Ectodermal cell (in vitro differentiated cells): ENCODE data around the gene ETNK2.

Experiments
- H3K27ac ChIP-seq: 2 replicates; pipeline ENCODE4 v1.7.0; 2013; ENCODE audit warnings: mild to moderate bottlenecking, low read depth, low read length; ENCODE audit not compliant: insufficient read depth, poor library complexity, severe bottlenecking
- H3K27me3 ChIP-seq: 2 replicates; pipeline ENCODE4 v1.7.0; 2013; ENCODE audit warnings: mild to moderate bottlenecking, low read length; ENCODE audit not compliant: insufficient read depth, control insufficient read depth, poor library complexity, severe bottlenecking
- H3K36me3 ChIP-seq: one replicate; pipeline ENCODE4 v1.7.0; 2013; ENCODE audit warnings: low read length; ENCODE audit not compliant: control insufficient read depth, insufficient read depth
- H3K4me1 ChIP-seq: one replicate; pipeline ENCODE4 v1.7.0; 2013; ENCODE audit warnings: low read length; ENCODE audit not compliant: control insufficient read depth, insufficient read depth
- H3K4me3 ChIP-seq: 2 replicates; pipeline ENCODE4 v1.7.0; 2013; ENCODE audit warnings: low read depth, low read length, control low read depth; ENCODE audit not compliant: insufficient read depth
- H3K9me3 ChIP-seq: 2 replicates; pipeline ENCODE4 v1.7.0; 2013; ENCODE audit warnings: mild to moderate bottlenecking, low read length, moderate library complexity; ENCODE audit not compliant: control insufficient read depth
- WGBS, 2 experiments: methylation state at CpG; one replicate each; pipeline ENCODE4 v1.1.7; 2013; ENCODE audit warnings: missing lambda C conversion rate in 2 of 2; 5-methylcytosine and 5-hydroxymethylcytosine counted together

Gene ETNK2

GRCh38 chr1:204176049-204176448 lies 24.2 kb upstream of the ETNK2 start:
- H3K27ac ChIP-seq, result no peak overlapping the region
- H3K36me3 ChIP-seq, result no peaks in the 10 kb centered on the region
- WGBS, 2 experiments, result 86 to 89% methylated on average over 3 to 5 of the region's 5 CpGs
- no peak overlapping the region for H3K4me3 ChIP-seq
- no peaks in the 10 kb centered on the region for H3K4me1 ChIP-seq
- H3K9me3 ChIP-seq, result no peaks in the 10 kb centered on the region
- peaks cover 3% of the 10 kb centered on the region for H3K27me3 ChIP-seq

DNA sequence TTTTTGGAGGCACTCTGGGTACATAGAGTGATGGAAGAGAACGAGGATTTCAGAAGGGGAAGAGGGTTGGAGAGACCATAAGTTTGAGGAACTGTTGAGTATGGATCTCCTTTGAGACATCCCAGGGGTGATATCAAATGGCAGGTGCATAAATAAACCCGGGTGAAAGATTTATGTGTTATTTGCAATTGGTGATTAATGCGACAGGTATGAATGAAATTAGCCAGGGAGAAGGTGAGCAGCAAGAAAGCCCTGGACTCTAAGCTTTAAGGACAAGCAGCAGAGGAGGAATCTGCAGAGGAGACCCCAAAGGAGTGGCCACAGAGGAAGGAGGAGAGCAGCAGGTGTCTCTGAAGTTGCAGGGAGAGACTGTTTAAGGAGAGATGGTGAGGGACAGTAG lies 23.1 kb upstream of the ETNK2 start:
- Histone ChIP-seq H3K4me1 (no peaks in the 10 kb centered on the region), H3K27ac (no peak overlapping the region), H3K4me3 (no peak overlapping the region), H3K9me3 (no peaks in the 10 kb centered on the region), H3K27me3 (peaks cover 3% of the 10 kb centered on the region), H3K36me3 (no peaks in the 10 kb centered on the region)
- WGBS, 2 experiments, result 86 to 90% methylated on average over 3 of the region's 3 CpGs

DNA sequence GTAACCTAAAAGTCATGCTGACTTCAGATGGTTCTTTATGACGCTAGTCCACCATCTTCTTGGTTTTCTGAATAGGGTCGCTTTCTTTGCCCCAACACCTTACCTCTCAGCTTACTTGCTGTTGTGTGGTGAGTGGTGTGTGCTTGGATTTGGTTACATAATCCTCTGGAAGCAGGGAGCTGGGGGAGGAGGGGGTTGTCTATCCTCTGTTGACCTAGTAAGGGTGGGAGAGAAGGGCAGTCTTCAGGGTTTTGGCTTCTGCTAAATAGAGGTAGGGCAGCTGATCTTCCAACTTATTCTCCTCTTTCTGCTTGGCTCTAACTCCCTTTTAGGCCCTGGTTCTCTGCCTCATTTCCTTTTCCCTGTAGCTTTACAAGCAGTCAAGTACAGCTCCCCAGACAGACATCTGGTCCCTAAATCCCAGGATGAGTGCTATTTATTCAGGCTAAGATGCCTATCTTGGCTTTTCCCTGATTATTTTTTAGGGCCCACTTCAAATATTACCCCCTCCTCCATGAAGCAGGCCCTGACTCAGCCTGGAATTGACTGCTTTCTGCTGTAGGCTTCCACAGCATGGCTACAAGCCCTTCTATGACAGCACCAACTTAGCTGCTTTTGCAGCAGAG lies 20.7 kb upstream of the ETNK2 start:
- H3K27me3 ChIP-seq, result no peaks in the 10 kb centered on the region
- H3K27ac ChIP-seq, result no peak overlapping the region
- no peaks in the 10 kb centered on the region for H3K4me1 ChIP-seq
- H3K9me3 ChIP-seq, result no peaks in the 10 kb centered on the region
- 94 to 100% methylated on average over 1 to 2 of the region's 2 CpGs for WGBS, 2 experiments
- H3K36me3 ChIP-seq, result no peaks in the 10 kb centered on the region
- H3K4me3 ChIP-seq, result no peak overlapping the region

- H3K27me3 ChIP-seq, result no peaks in the 10 kb centered on the region
- no peaks in the 10 kb centered on the region for H3K4me1 ChIP-seq
- no peaks in the 10 kb centered on the region for H3K36me3 ChIP-seq
- H3K9me3 ChIP-seq, result no peaks in the 10 kb centered on the region
- 86 to 91% methylated on average over 4 of the region's 4 CpGs for WGBS, 2 experiments
- no peak overlapping the region for H3K4me3 ChIP-seq
- H3K27ac ChIP-seq, result no peak overlapping the region
Measured at GRCh38 chr1:204171751-204172178, 19.9 kb upstream of the ETNK2 start.

DNA sequence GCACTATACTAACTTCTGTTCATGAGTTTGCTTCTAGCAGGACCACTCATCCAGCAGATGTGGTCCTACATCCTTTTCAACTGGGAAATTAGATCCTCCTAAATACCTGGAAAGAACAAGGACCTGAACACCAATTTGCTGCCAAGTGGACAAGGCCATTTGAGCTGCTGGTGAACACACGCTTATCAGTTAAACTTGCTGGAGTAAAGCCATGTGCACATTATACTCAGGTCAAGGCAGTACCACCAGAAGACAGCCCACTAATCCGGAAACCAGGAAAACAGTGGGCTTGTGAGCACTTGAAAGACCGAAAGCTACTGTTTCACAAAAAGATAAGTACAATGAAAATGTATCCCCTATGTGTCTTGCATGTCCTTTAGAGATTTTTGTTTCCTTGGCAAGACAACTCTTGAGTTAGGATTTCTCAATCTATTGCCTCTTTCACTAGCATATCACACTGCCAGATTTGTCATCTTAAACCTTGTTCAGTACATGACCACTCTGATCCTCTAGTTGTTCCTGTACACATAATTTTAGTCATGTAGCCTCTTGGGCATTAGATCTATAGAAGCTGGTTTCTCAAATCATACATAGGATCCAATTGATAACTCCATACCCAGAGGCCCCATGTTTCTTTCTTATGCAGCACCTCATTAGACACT lies 18.8 kb upstream of the ETNK2 start:
- WGBS, 2 experiments, result 84 to 90% methylated on average over 3 of the region's 3 CpGs
- Histone ChIP-seq H3K4me3 (no peak overlapping the region), H3K9me3 (no peaks in the 10 kb centered on the region), H3K27me3 (no peaks in the 10 kb centered on the region), H3K36me3 (no peaks in the 10 kb centered on the region), H3K27ac (no peak overlapping the region), H3K4me1 (no peaks in the 10 kb centered on the region)

- no peaks in the 10 kb centered on the region for H3K27me3 ChIP-seq
- H3K36me3 ChIP-seq, result no peaks in the 10 kb centered on the region
- H3K4me3 ChIP-seq, result no peak overlapping the region
- no peaks in the 10 kb centered on the region for H3K4me1 ChIP-seq
- no peak overlapping the region for H3K27ac ChIP-seq
- WGBS, 2 experiments, result 79 to 95% methylated on average over 4 of the region's 4 CpGs
- no peaks in the 10 kb centered on the region for H3K9me3 ChIP-seq
Measured at GRCh38 chr1:204169858-204170257, 18.0 kb upstream of the ETNK2 start.

DNA sequence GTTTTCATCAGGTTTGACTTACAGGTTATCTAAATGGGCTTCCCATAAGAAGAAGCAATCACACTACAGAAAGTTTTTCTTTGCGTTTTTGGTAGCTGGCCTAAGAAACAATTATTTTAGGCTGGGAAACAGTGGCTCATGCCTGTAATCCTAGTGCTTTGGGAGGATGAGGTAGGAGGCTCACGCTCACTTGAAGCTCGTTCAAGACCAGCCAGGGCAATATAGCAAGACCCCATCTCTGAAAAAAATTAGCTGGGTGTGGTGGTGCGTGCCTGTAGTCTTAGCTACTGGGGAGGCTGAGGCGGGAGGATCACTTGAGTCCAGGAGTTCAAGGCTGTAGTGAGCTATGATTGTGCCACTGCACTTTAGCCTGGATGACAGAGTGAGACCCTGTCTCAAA lies 15.9 kb upstream of the ETNK2 start:
- Histone ChIP-seq H3K9me3 (no peaks in the 10 kb centered on the region), H3K36me3 (no peaks in the 10 kb centered on the region), H3K27ac (no peak overlapping the region), H3K4me1 (no peaks in the 10 kb centered on the region), H3K27me3 (no peaks in the 10 kb centered on the region), H3K4me3 (no peak overlapping the region)
- WGBS, 2 experiments, result 91% methylated on average over 5 of the region's 5 CpGs

DNA sequence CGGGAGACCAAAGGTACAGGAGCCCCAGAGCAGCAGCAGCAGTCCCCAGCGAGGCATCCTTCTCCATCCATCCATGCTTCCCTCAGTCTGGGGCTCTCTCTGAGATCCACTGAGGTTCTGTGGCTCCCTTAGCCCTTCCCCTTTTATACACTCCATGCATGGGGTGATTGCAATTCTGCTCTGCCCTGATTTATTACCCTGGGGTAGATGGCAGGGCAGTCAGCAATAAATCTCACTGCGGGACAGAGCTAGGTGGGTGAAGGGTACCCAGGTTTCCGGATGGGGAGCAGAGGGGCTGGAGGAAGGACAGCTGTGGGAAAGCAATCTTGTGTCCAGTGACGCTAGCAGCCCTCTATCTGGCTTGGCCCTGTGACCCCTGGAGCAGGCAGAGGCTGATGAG lies 14.4 kb upstream of the ETNK2 start, which contains the start of gene REN:
Gene REN (minus strand): TSS at position 119 of the 400 bp plus-strand sequence. CDS start 44 bp downstream, at position 75.
- H3K27me3 ChIP-seq, result no peaks in the 10 kb centered on the region
- no peak within 1 kb of the TSS for H3K27ac ChIP-seq
- no peak within 1 kb of the TSS for H3K4me3 ChIP-seq
- H3K36me3 ChIP-seq, result no peaks in the 10 kb centered on the region
- no peaks in the 10 kb centered on the region for H3K4me1 ChIP-seq
- WGBS, 2 experiments, result 88 to 92% methylated on average over 5 of the region's 5 CpGs
- no peaks in the 10 kb centered on the region for H3K9me3 ChIP-seq

DNA sequence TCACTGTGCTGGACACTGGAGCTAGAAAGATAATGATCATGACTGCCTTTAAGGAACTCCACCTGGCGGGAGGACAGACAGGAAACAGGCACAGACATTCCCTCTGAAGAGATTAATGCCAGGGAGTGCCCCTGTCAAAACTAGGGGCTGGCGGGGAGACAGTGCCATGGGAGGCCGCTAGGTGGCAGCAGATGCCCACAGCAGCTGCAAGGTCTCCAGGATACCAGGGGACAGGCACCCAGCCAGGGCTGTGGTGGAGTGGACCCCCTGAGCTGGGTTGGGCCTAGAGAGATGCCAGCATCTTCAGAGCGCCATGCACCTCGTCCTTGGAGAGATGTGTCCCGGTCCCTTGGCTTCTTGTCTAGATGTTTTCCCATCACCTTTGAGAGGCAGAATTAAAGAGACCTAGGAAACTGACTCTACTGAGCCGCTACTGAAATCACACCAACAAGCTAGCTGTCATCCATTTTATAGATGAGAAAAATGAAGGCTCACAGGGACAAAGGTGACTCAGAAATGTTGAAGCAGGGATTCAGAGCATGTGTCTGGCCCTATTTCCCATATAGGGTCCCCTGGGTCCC lies 10.7 kb upstream of the ETNK2 start:
- H3K36me3 ChIP-seq, result no peaks in the 10 kb centered on the region
- H3K4me3 ChIP-seq, result no peak overlapping the region
- H3K4me1 ChIP-seq, result no peaks in the 10 kb centered on the region
- no peaks in the 10 kb centered on the region for H3K27me3 ChIP-seq
- H3K27ac ChIP-seq, result no peak overlapping the region
- 19 to 22% methylated on average over 7 of the region's 7 CpGs for WGBS, 2 experiments
- no peaks in the 10 kb centered on the region for H3K9me3 ChIP-seq

DNA sequence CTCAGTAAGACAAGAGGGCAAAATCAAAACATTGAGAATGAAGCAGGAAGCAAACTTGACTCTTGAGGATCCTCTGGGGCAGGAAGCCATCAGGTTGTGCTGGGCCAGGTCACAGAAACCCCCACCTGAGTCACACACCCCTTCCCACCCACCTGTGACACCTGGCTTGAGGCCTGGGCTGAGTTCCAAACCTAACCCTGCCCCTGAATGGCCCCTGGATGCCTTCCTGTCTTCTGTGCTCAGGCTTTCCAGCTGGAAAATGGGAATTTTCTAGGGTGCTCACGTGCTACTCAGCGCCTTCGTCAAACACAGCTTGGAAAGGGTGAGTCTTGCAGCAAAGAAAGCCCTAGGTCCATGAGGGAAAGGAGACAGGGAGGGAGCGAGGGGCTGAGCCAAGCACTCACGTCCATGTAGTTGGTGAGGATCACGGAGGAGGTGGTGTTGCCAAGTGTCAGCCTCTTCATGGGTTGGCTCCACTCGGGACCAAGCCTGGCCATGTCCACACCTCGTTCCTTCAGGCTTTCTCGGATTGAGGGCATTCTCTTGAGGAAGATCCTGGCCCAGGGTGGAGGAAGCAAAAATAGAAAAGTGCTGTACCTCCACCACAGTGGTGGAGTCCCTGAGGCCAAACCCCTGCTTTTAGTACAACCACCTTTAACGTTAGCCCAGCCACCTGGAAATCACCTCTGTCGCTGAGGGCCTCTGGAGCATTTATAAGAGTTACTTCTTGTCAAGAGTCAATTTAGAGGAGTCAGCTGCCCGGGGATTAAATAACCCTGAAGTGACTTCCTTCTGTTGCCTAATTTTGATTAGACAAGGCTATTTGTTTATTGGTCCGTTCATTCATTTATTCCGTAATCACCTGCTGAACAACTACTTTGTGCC lies 10.0 kb upstream of the ETNK2 start:
- no peaks in the 10 kb centered on the region for H3K9me3 ChIP-seq
- 83 to 85% methylated on average over 14 of the region's 14 CpGs for WGBS, 2 experiments
- H3K27ac ChIP-seq, result no peak overlapping the region
- no peaks in the 10 kb centered on the region for H3K4me1 ChIP-seq
- H3K4me3 ChIP-seq, result no peak overlapping the region
- H3K36me3 ChIP-seq, result no peaks in the 10 kb centered on the region
- no peaks in the 10 kb centered on the region for H3K27me3 ChIP-seq
